ENCODE results near the gene TGFA.
"Not testable (repeated sequence)": the region's sequence is repeated elsewhere in the genome, so short reads cannot be mapped to it uniquely, and the experiment has no call there.

TGFA gene

DNA sequence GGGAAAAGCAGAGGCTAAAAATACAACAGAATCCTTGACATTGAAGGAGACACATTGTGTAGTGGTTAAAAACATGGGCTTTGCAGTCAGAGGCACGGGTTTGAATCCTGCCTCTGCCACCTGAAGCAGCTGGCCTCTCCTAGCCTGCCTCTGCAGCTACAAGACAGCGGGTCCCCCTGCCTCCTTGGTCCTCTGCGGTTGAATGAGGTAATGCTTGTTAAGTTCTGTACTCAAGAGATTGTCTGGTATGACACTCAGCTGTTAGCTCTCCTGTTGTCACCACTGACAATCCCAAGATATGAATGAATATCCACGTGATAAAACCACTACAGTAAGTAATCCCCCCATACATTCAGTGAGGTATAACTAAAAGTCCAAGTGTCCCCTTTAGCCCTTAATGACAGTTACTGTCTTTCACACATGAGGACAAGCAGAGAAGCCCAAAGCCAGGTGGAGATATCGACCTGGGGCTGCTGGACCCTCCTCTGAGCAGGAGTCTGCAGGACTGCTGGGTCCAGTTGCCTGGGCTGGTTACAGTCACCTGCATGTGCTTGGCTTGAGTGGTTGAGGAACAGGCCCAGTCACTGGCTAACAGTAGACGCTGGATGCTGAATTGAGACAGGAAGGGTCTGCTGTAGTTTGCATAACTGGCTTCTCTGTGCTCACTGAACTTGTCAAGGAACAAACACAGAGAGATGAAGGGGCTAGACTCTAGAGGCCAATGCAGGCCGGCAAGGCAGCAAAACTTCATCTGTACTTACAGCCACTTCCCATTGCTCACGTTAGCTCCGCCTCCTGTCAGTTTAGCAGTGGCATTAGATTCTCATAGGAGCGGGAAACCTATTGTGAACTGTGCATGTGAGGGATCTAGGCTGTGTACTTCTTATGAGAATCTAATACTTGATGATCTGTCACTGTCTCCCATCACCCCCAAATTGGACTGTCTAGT, 85.5 kb downstream of the TGFA start:
- in situ Hi-C loops (cut with HindIII; ENCODE audit: low sequenced_read_pairs) = no loop called here
- H3K4me3 ChIP-seq (ENCODE audit: low read depth, low read length) = no peak overlapping the region
- TF ChIP-seq CTCF (IDR thresholded peaks at IDR 0.05; ENCODE audit: low read depth, low read length) = no peak
- no peak for DNase-seq (ENCODE audit: low read depth, low spot score)

DNA sequence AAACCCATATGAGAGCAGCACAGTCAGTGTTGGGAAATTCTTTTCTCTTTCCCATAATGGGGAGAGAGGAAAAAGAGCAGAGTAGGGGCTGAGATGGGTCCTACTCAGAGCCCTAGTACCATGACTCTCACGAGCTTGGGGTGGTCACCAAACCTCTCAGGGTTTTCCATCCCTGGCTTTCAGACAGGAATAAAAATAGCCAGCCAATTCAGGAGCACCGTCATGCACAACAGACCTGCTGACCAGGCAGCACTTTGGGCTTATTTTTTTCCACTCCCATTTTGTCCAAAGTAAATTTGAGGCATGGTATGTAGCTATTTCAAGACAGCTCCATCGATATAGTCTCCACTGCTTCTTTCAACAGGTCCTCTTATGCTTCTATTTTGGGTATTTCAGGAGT, 86.4 kb downstream of the TGFA start:
- no peak for TF ChIP-seq CTCF (IDR thresholded peaks at IDR 0.05; ENCODE audit: low read depth, low read length)
- in situ Hi-C loops (cut with HindIII; ENCODE audit: low sequenced_read_pairs) = no loop called here
- no peak overlapping the region for H3K4me3 ChIP-seq (ENCODE audit: low read depth, low read length)
- no peak for DNase-seq (ENCODE audit: low read depth, low spot score)

GRCh38 chr2:70466647-70467046, 87.0 kb downstream of the TGFA start:
- in situ Hi-C loops (cut with HindIII; ENCODE audit: low sequenced_read_pairs); DNase-seq (ENCODE audit: low read depth, low spot score); H3K4me3 ChIP-seq (ENCODE audit: low read depth, low read length): not testable (repeated sequence)

GRCh38 chr2:70463997-70464396, 89.6 kb downstream of the TGFA start:
- in situ Hi-C loops (cut with HindIII; ENCODE audit: low sequenced_read_pairs) = no loop called here
- TF ChIP-seq CTCF (IDR thresholded peaks at IDR 0.05; ENCODE audit: low read depth, low read length) = no peak
- DNase-seq (ENCODE audit: low read depth, low spot score) = no peak
- H3K4me3 ChIP-seq (ENCODE audit: low read depth, low read length) = no peak overlapping the region

GRCh38 chr2:70463581-70463980, 90.0 kb downstream of the TGFA start:
- TF ChIP-seq CTCF (IDR thresholded peaks at IDR 0.05; ENCODE audit: low read depth, low read length) = no peak
- no peak overlapping the region for H3K4me3 ChIP-seq (ENCODE audit: low read depth, low read length)
- DNase-seq (ENCODE audit: low read depth, low spot score) = no peak
- in situ Hi-C loops (cut with HindIII; ENCODE audit: low sequenced_read_pairs) = no loop called here

DNA sequence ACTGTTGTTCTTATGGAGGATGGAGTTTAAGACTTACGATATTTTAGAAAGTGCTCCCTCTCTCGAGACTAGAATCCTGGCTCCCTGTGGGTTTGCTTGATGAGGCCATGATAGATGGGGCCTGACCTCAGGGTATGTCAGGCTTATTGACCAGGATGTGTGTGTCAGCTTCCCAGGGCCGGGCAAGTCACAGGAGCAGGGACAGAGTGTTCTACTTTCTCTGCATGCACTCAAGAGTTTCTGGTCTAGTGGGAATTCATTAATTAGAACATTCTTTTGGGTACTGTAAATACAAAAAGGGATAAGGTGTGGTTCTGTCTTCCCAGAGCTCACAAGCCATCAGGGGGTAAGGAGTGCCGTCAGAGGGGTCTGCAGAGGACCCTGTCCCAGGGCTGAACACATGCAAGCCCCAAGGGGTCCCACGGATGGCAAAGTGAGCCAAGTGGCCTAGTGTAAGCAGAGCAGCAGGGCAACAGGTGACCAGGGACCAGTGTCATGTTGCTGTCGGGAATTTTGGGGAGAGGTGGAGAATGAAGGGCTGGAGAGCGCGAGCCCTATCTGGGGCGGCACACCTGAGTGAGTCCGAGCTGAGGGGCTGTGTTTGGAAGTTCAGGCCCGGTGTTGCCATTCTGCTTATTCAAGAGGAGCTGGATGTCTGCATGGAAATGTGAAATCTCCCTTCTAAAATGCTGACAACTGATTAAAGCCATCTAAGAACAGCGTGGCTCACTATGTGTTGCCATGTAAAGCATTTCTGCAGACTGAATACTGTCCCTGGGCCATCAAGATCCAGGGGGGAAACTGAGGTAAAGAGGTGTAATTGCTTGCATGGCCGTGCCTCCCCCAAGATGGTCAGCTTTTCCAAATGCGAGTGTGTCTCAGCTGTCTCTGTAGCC, 91.4 kb downstream of the TGFA start:
- in situ Hi-C loops (cut with HindIII; ENCODE audit: low sequenced_read_pairs) = no loop called here
- no peak for TF ChIP-seq CTCF (IDR thresholded peaks at IDR 0.05; ENCODE audit: low read depth, low read length)
- no peak overlapping the region for H3K4me3 ChIP-seq (ENCODE audit: low read depth, low read length)
- DNase-seq (ENCODE audit: low read depth, low spot score) = no peak

All from astrocyte of the spinal cord (primary cell).